KMS-11 (cell line): ENCODE measurements around the gene PPFIBP2.

Experiments used
- H2AFZ ChIP-seq: fragments of 200-600 bp; sonication (generic); 2 replicates; pipeline ENCODE4 v1.6.1; 2016; ENCODE audit warnings: antibody characterized with exemption, mixed run types, low read depth
- H3K27ac ChIP-seq: fragments of 200-600 bp; sonication (generic); 2 replicates; pipeline ENCODE4 v1.6.1; 2016; ENCODE audit warnings: mild to moderate bottlenecking, mixed run types
- H3K27me3 ChIP-seq: fragments of 200-600 bp; sonication (generic); 2 replicates; pipeline ENCODE4 v1.6.1; 2017; ENCODE audit warnings: mild to moderate bottlenecking, low read depth, mixed run types, moderate library complexity; ENCODE audit not compliant: insufficient read depth
- H3K36me3 ChIP-seq: fragments of 200-600 bp; sonication (generic); 2 replicates; pipeline ENCODE4 v1.6.1; 2017; ENCODE audit warnings: mild to moderate bottlenecking, mixed run types; ENCODE audit not compliant: insufficient read depth
- H3K4me1 ChIP-seq: fragments of 200-600 bp; sonication (generic); 2 replicates; pipeline ENCODE4 v1.6.1; 2016; ENCODE audit warnings: mild to moderate bottlenecking, low read depth, mixed run types; ENCODE audit not compliant: poor library complexity, severe bottlenecking
- H3K4me2 ChIP-seq: fragments of 200-600 bp; sonication (generic); 2 replicates; pipeline ENCODE4 v1.7.0; 2016; ENCODE audit warnings: mild to moderate bottlenecking, mixed run types
- H3K4me3 ChIP-seq: fragments of 200-600 bp; sonication (generic); IDR thresholded peaks from 2 replicates; pipeline ENCODE4 v1.6.1; 2017; ENCODE audit warnings: low read depth, low read length, mixed read lengths; ENCODE audit not compliant: insufficient read depth
- H3K79me2 ChIP-seq: fragments of 200-600 bp; sonication (generic); 2 replicates; pipeline ENCODE4 v1.6.1; 2016; ENCODE audit warnings: low read depth, mixed run types; ENCODE audit not compliant: insufficient read depth
- H3K9ac ChIP-seq: fragments of 200-600 bp; sonication (generic); 2 replicates; pipeline ENCODE4 v1.6.1; 2016; ENCODE audit warnings: mild to moderate bottlenecking, mixed run types
- H4K20me1 ChIP-seq: fragments of 200-600 bp; sonication (generic); 2 replicates; pipeline ENCODE4 v1.6.1; 2016; ENCODE audit warnings: mild to moderate bottlenecking, mixed run types; ENCODE audit not compliant: insufficient read depth
- TF ChIP-seq, protein P1 (sequence below): fragments of 200-600 bp; sonication (generic); conservative IDR thresholded peaks from 2 replicates; pipeline ENCODE4 v1.6.1; 2017; ENCODE audit warnings: low read depth, mild to moderate bottlenecking, antibody characterized with exemption, low read length, moderate library complexity, mixed read lengths

The PPFIBP2 gene

GRCh38 chr11:7585816-7586215, 72.0 kb downstream of the PPFIBP2 start:
- H2AFZ ChIP-seq: no peak overlapping the region
- no peak overlapping the region for H3K9ac ChIP-seq
- H3K4me1 ChIP-seq: no peaks in the 10 kb centered on the region
- no peaks in the 10 kb centered on the region for H3K36me3 ChIP-seq
- no peaks in the 10 kb centered on the region for H3K79me2 ChIP-seq
- no peak overlapping the region for H3K4me3 ChIP-seq
- TF ChIP-seq, protein P1, sequence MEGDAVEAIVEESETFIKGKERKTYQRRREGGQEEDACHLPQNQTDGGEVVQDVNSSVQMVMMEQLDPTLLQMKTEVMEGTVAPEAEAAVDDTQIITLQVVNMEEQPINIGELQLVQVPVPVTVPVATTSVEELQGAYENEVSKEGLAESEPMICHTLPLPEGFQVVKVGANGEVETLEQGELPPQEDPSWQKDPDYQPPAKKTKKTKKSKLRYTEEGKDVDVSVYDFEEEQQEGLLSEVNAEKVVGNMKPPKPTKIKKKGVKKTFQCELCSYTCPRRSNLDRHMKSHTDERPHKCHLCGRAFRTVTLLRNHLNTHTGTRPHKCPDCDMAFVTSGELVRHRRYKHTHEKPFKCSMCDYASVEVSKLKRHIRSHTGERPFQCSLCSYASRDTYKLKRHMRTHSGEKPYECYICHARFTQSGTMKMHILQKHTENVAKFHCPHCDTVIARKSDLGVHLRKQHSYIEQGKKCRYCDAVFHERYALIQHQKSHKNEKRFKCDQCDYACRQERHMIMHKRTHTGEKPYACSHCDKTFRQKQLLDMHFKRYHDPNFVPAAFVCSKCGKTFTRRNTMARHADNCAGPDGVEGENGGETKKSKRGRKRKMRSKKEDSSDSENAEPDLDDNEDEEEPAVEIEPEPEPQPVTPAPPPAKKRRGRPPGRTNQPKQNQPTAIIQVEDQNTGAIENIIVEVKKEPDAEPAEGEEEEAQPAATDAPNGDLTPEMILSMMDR: no peak
- no peaks in the 10 kb centered on the region for H4K20me1 ChIP-seq
- H3K27me3 ChIP-seq: no peaks in the 10 kb centered on the region
- H3K4me2 ChIP-seq: no peak overlapping the region
- H3K27ac ChIP-seq: no peak overlapping the region

DNA sequence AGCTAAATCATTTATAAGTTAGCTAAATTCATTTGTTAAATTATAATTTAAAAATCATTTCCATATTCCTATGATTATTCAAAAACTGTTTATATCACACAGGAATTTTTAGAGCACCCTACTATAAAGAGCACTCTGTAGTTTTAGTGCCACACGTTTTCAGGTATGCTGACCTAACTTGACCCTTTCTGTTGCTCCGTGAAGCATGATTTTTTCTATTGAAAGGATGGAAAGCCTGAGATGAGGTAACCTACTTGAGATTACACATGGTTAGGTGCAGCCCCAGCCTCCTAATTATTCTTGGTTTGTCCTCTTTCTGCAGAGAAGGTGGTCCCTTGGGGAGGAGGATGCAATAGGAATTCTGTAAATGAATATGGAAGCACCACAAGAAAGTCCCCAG, 72.6 kb downstream of the PPFIBP2 start:
- TF ChIP-seq, protein P1: no peak
- Histone ChIP-seq H3K79me2 (no peaks in the 10 kb centered on the region), H3K27ac (no peak overlapping the region), H3K4me3 (no peak overlapping the region), H3K9ac (no peak overlapping the region), H3K4me2 (no peak overlapping the region), H2AFZ (no peak overlapping the region), H3K27me3 (no peaks in the 10 kb centered on the region), H3K36me3 (no peaks in the 10 kb centered on the region), H3K4me1 (no peaks in the 10 kb centered on the region), H4K20me1 (no peaks in the 10 kb centered on the region)

DNA sequence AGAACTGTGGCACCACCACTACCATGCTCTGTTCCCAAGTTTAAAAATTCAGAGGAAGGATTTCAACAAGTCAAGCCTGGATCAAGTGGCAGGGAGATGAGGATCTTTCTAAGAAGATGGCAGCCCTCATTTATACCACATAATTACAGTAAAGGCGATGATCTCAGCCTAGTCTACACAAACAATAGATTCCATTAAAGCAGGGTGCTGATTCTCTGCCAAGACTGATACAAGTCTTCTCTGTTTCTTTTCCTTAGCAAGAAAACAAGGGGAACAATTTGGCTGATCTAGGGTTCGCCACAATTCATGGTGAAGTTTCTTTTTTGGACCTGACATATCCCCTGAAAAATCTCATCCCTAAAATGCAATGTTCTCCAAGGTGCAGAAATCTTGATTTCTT, 73.9 kb downstream of the PPFIBP2 start:
- H2AFZ ChIP-seq: no peak overlapping the region
- no peak overlapping the region for H3K27ac ChIP-seq
- H3K36me3 ChIP-seq: no peaks in the 10 kb centered on the region
- peaks cover 7% of the 10 kb centered on the region for H3K4me1 ChIP-seq
- H3K4me3 ChIP-seq: no peak overlapping the region
- H3K79me2 ChIP-seq: no peaks in the 10 kb centered on the region
- H3K4me2 ChIP-seq: no peak overlapping the region
- H4K20me1 ChIP-seq: no peaks in the 10 kb centered on the region
- H3K9ac ChIP-seq: no peak overlapping the region
- H3K27me3 ChIP-seq: no peaks in the 10 kb centered on the region
- TF ChIP-seq, protein P1: no peak

GRCh38 chr11:7589861-7590260, 76.1 kb downstream of the PPFIBP2 start:
- Histone ChIP-seq H4K20me1 (no peaks in the 10 kb centered on the region), H3K4me3 (no peak overlapping the region), H2AFZ (no peak overlapping the region), H3K79me2 (no peaks in the 10 kb centered on the region), H3K4me2 (no peak overlapping the region), H3K27ac (no peak overlapping the region), H3K4me1 (peaks cover 12% of the 10 kb centered on the region), H3K36me3 (no peaks in the 10 kb centered on the region), H3K9ac (no peak overlapping the region), H3K27me3 (no peaks in the 10 kb centered on the region)
- TF ChIP-seq, protein P1: no peak
